Large intestine (tissue), 3 donors: ENCODE measurements around the gene TTN. TPM values are rescaled to one million over a fixed set of nuclear protein-coding genes. Genes with fewer than 3 reads are reported as not detected.

Experiments
- DNase-seq, 2 donors: peaks; one replicate each; pipeline versions ENCODE4 v3.0.0 to v3.0.0-alpha.2; 2013
- H3K27ac ChIP-seq: one replicate; pipeline ENCODE4 v1.5.1; 2013; ENCODE audit warnings: low read length
- H3K27me3 ChIP-seq: 2 replicates; pipeline ENCODE4 v1.6.1; 2013; ENCODE audit warnings: low read length; ENCODE audit not compliant: control insufficient read depth, insufficient read depth
- H3K36me3 ChIP-seq: 2 replicates; pipeline ENCODE4 v1.6.1; 2013; ENCODE audit warnings: low read length; ENCODE audit not compliant: control insufficient read depth, insufficient read depth
- H3K4me1 ChIP-seq: one replicate; pipeline ENCODE4 v1.6.1; 2013; ENCODE audit warnings: low read length; ENCODE audit not compliant: control insufficient read depth, insufficient read depth
- H3K4me3 ChIP-seq: one replicate; pipeline ENCODE4 v1.5.1; 2013; ENCODE audit warnings: low read length
- H3K9me3 ChIP-seq: one replicate; pipeline ENCODE4 v1.6.1; 2013; ENCODE audit warnings: mild to moderate bottlenecking, low read depth, low read length, moderate library complexity; ENCODE audit not compliant: control insufficient read depth
- WGBS: methylation state at CpG from one replicate; pipeline ENCODE4 v1.1.5; 2013; ENCODE audit warnings: low lambda C conversion rate; ENCODE audit not compliant: insufficient coverage; 5-methylcytosine and 5-hydroxymethylcytosine counted together
- polyA plus RNA-seq: library from polyadenylated mRNA; unstranded; fragments of 120-200 nt; gene quantifications from one replicate; pipeline ENCODE4 v1.2.1, GENCODE V29; 2013

TTN gene
- polyA plus RNA-seq, 1 donor: 0.90 TPM

GRCh38 chr2:178756843-178757242, 50.4 kb downstream of the TTN start:
- Histone ChIP-seq H3K27ac (no peak overlapping the region), H3K36me3 (no peaks in the 10 kb centered on the region), H3K9me3 (no peaks in the 10 kb centered on the region), H3K4me3 (no peak overlapping the region), H3K27me3 (no peaks in the 10 kb centered on the region), H3K4me1 (no peaks in the 10 kb centered on the region)
- no peak for DNase-seq
- WGBS: 100% methylated on average over 1 of the region's 2 CpGs

- Histone ChIP-seq H3K9me3 (no peaks in the 10 kb centered on the region), H3K36me3 (no peaks in the 10 kb centered on the region), H3K27ac (no peak overlapping the region), H3K4me1 (no peaks in the 10 kb centered on the region), H3K4me3 (no peak overlapping the region), H3K27me3 (no peaks in the 10 kb centered on the region)
- 100% methylated on average over 3 of the region's 7 CpGs for WGBS
- no peak for DNase-seq
These were observed 50.9 kb downstream of the TTN start for GRCh38 chr2:178756343-178756742.

GRCh38 chr2:178747767-178748166, 59.5 kb downstream of the TTN start:
- H3K4me1 ChIP-seq: no peaks in the 10 kb centered on the region
- no peaks in the 10 kb centered on the region for H3K27me3 ChIP-seq
- H3K4me3 ChIP-seq: no peak overlapping the region
- H3K36me3 ChIP-seq: no peaks in the 10 kb centered on the region
- no peak overlapping the region for H3K27ac ChIP-seq
- no peak for DNase-seq
- H3K9me3 ChIP-seq: no peaks in the 10 kb centered on the region

GRCh38 chr2:178734518-178734917, 72.7 kb downstream of the TTN start:
- no peaks in the 10 kb centered on the region for H3K9me3 ChIP-seq
- no CpG with 5 or more reads among the region's 4 CpGs for WGBS
- DNase-seq: no peak
- H3K27ac ChIP-seq: no peak overlapping the region
- H3K4me1 ChIP-seq: no peaks in the 10 kb centered on the region
- H3K27me3 ChIP-seq: no peaks in the 10 kb centered on the region
- no peak overlapping the region for H3K4me3 ChIP-seq
- H3K36me3 ChIP-seq: no peaks in the 10 kb centered on the region

GRCh38 chr2:178733975-178734374, 73.2 kb downstream of the TTN start:
- WGBS: no CpG with 5 or more reads among the region's 2 CpGs
- Histone ChIP-seq H3K4me1 (no peaks in the 10 kb centered on the region), H3K9me3 (no peaks in the 10 kb centered on the region), H3K4me3 (no peak overlapping the region), H3K36me3 (no peaks in the 10 kb centered on the region), H3K27ac (no peak overlapping the region), H3K27me3 (no peaks in the 10 kb centered on the region)
- DNase-seq: no peak

GRCh38 chr2:178732913-178733312, 74.3 kb downstream of the TTN start:
- Histone ChIP-seq H3K27me3 (no peaks in the 10 kb centered on the region), H3K4me1 (no peaks in the 10 kb centered on the region), H3K36me3 (no peaks in the 10 kb centered on the region), H3K9me3 (no peaks in the 10 kb centered on the region), H3K27ac (no peak overlapping the region), H3K4me3 (no peak overlapping the region)
- WGBS: no CpG with 5 or more reads among the region's 3 CpGs
- DNase-seq: no peak

GRCh38 chr2:178731300-178731699, 75.9 kb downstream of the TTN start:
- no peak overlapping the region for H3K4me3 ChIP-seq
- WGBS: no CpG with 5 or more reads among the region's 5 CpGs

GRCh38 chr2:178730049-178730448, 77.2 kb downstream of the TTN start:
- no peak overlapping the region for H3K4me3 ChIP-seq
- H3K4me1 ChIP-seq: no peaks in the 10 kb centered on the region
- DNase-seq: no peak
- H3K9me3 ChIP-seq: no peaks in the 10 kb centered on the region
- WGBS: no CpG with 5 or more reads among the region's 2 CpGs
- no peak overlapping the region for H3K27ac ChIP-seq
- no peaks in the 10 kb centered on the region for H3K36me3 ChIP-seq
- no peaks in the 10 kb centered on the region for H3K27me3 ChIP-seq

More at GRCh38 chr2:178731300-178731699, 75.9 kb downstream of the TTN start:
- Histone ChIP-seq H3K4me1 (no peaks in the 10 kb centered on the region), H3K27ac (no peak overlapping the region), H3K36me3 (no peaks in the 10 kb centered on the region), H3K9me3 (no peaks in the 10 kb centered on the region), H3K27me3 (no peaks in the 10 kb centered on the region)
- no peak for DNase-seq

- Histone ChIP-seq H3K4me3 (no peak overlapping the region), H3K9me3 (no peaks in the 10 kb centered on the region), H3K36me3 (peaks cover 3% of the 10 kb centered on the region), H3K4me1 (no peaks in the 10 kb centered on the region), H3K27me3 (no peaks in the 10 kb centered on the region), H3K27ac (no peak overlapping the region)
- no peak for DNase-seq
- WGBS: 82% methylated on average over 2 of the region's 5 CpGs
These were observed 83.4 kb downstream of the TTN start for GRCh38 chr2:178723786-178724346.

- WGBS: 100% methylated on average over 2 of the region's 3 CpGs
- H3K27me3 ChIP-seq: no peaks in the 10 kb centered on the region
These were observed 84.9 kb downstream of the TTN start for GRCh38 chr2:178722296-178722695.

GRCh38 chr2:178718988-178719387, 88.2 kb downstream of the TTN start:
- 100% methylated on average over 1 of the region's 9 CpGs for WGBS
- H3K27me3 ChIP-seq: no peaks in the 10 kb centered on the region
- no peak overlapping the region for H3K27ac ChIP-seq
- no peaks in the 10 kb centered on the region for H3K9me3 ChIP-seq
- no peak overlapping the region for H3K4me3 ChIP-seq
- no peak for DNase-seq
- no peaks in the 10 kb centered on the region for H3K4me1 ChIP-seq
- H3K36me3 ChIP-seq: peaks cover 3% of the 10 kb centered on the region

More at GRCh38 chr2:178722296-178722695, 84.9 kb downstream of the TTN start:
- DNase-seq: no peak
- H3K9me3 ChIP-seq: no peaks in the 10 kb centered on the region
- no peak overlapping the region for H3K4me3 ChIP-seq
- H3K36me3 ChIP-seq: peaks cover 3% of the 10 kb centered on the region
- H3K27ac ChIP-seq: no peak overlapping the region
- H3K4me1 ChIP-seq: no peaks in the 10 kb centered on the region
